Spinal cord (tissue), 10 donors: ENCODE data around the gene NUDT3. TPM values are rescaled to one million over a fixed set of nuclear protein-coding genes. Genes with fewer than 3 reads are reported as not detected.

ENCODE experiments used
- DNase-seq, 6 donors: peaks; one replicate each; pipeline versions ENCODE4 v3.0.0 to v3.0.0-alpha.2; 2013 to 2015; ENCODE audit warnings: low spot score in 6 of 6, low read depth in 4 of 6
- H3K27ac ChIP-seq: one replicate; pipeline ENCODE4 v1.5.1; 2013; ENCODE audit warnings: low read depth, low read length, control low read depth
- H3K27me3 ChIP-seq: one replicate; pipeline ENCODE4 v1.6.1; 2013; ENCODE audit warnings: low read length; ENCODE audit not compliant: control insufficient read depth, insufficient read depth
- H3K36me3 ChIP-seq: one replicate; pipeline ENCODE4 v1.6.1; 2013; ENCODE audit warnings: low read length; ENCODE audit not compliant: control insufficient read depth, insufficient read depth
- H3K4me1 ChIP-seq: one replicate; pipeline ENCODE4 v1.6.1; 2013; ENCODE audit warnings: low read length; ENCODE audit not compliant: control insufficient read depth, insufficient read depth
- H3K4me3 ChIP-seq: one replicate; pipeline ENCODE4 v1.5.1; 2013; ENCODE audit warnings: low read depth, low read length, control low read depth
- H3K9me3 ChIP-seq: one replicate; pipeline ENCODE4 v1.6.1; 2013; ENCODE audit warnings: low read length; ENCODE audit not compliant: control insufficient read depth, insufficient read depth
- WGBS: methylation state at CpG from one replicate; pipeline ENCODE4 v1.1.5; 2013; ENCODE audit warnings: missing lambda C conversion rate; ENCODE audit not compliant: insufficient coverage; 5-methylcytosine and 5-hydroxymethylcytosine counted together
- long read RNA-seq, 4 donors: transcript quantifications; one replicate each; lab custom pipeline, GENCODE V29; 2026
- polyA plus RNA-seq, 2 donors: library from polyadenylated mRNA; unstranded; fragments of 120-200 nt; gene quantifications; one replicate each; pipeline ENCODE4 v1.2.1, GENCODE V29; 2013; ENCODE audit not compliant: insufficient read length in 2 of 2
- total RNA-seq, 2 donors: library from RNA; depleted of rRNA in 1 of 2; stranded (reverse); fragments of 120-200 nt in 1 of 2; fragments of >200 nt in 1 of 2; gene quantifications; one replicate each; pipeline versions ENCODE4 v1.2.3 to v1.2.4, GENCODE V29; 2013 to 2014
- donor health status: healthy.

Gene NUDT3
- total RNA-seq (100 to 1,000 TPM in 1 of 2 donors, 10 to 100 TPM in 1; 74.1 to 106 TPM), polyA plus RNA-seq (10 to 100 TPM; 43.8 to 45.6 TPM)
- long read RNA-seq, donor 1, full-length matches to known transcripts, result 46 of 46 reads
- long read RNA-seq, donor 1, partial matches to known transcripts, result 0 of 46 reads
- long read RNA-seq, donor 1, other reads (novel, unspliced or antisense), result 0 of 46 reads
- long read RNA-seq, donor 2, full-length matches to known transcripts, result 16 of 16 reads
- long read RNA-seq, donor 2, partial matches to known transcripts, result 0 of 16 reads
- long read RNA-seq, donor 2, other reads (novel, unspliced or antisense), result 0 of 16 reads
- long read RNA-seq, donor 3, full-length matches to known transcripts, result 34 of 34 reads
- long read RNA-seq, donor 3, partial matches to known transcripts, result 0 of 34 reads
- long read RNA-seq, donor 3, other reads (novel, unspliced or antisense), result 0 of 34 reads
- long read RNA-seq, donor 4, full-length matches to known transcripts, result 32 of 32 reads
- long read RNA-seq, donor 4, partial matches to known transcripts, result 0 of 32 reads
- long read RNA-seq, donor 4, other reads (novel, unspliced or antisense), result 0 of 32 reads

DNA sequence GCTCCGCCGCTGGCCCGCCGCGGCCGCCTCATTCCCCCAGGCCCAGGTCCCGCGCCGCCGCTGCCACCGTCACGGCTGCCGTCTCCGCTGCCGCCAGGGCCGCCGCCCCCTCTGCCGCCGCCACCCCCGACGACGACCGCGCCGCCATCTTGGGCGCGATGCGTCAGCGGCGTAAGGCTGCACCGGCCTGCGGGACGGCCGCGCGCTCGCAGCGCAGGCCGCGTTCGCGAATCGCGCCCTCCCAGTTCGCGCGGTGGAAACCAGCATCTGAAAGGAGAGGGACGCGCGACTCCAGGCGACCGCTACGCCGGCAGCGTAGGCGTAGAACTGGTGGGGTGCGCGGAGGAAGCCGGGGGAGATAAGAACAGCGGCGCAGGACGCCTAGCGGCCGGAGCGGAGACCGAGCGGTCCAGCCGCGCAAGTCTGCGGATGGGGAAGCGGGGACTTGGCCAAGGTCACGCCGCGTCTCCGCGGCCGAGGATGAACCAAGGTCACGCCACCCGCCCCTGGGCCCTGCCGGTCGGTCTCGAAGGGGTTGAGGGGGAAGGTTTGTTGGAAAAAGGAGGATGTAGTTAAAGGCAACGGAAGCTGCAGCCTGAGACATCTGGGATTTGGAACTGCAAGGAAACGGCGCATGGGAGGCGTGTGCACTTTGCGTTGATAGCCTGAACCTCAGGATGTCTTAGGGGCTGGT is at the start of gene NUDT3:
Gene NUDT3 (minus strand): TSS at position 173 of the 694 bp plus-strand sequence. CDS start 307 bp downstream, outside the sequence.
- 0% methylated on average over 83 of the region's 87 CpGs for WGBS
- H3K27ac ChIP-seq, result peak within 1 kb of the TSS; percentile 92
- H3K36me3 ChIP-seq, result no peaks in the 10 kb centered on the region
- H3K4me1 ChIP-seq, result peaks cover 29% of the 10 kb centered on the region
- no peaks in the 10 kb centered on the region for H3K27me3 ChIP-seq
- DNase-seq, result peak; percentile 93 to 99 (median 94)
- H3K4me3 ChIP-seq, result peak within 1 kb of the TSS; percentile 84
- H3K9me3 ChIP-seq, result peaks cover 1% of the 10 kb centered on the region

DNA sequence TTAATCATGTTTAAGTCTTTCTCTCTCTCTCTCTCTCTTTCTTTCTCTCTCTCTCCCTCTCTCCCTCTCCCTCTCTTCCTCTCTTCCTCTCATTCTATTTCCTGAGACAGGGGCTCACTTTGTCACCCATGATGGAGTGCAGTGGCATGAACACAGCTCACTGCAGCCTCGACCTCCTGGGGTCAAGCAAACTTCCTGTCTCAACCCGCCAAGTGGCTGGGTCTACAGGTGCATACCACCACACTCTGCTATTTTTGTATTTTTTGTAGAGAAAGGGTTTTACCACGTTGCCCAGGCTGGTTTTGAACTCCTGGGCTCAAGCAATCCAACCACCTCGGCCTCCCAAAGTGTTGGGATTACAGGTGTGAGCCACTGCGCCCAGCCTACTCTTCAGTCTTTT is 49.1 kb upstream of the NUDT3 start:
- Histone ChIP-seq H3K4me1 (no peaks in the 10 kb centered on the region), H3K36me3 (no peaks in the 10 kb centered on the region), H3K27ac (no peak overlapping the region), H3K27me3 (no peaks in the 10 kb centered on the region), H3K9me3 (no peaks in the 10 kb centered on the region), H3K4me3 (no peak overlapping the region)
- no peak for DNase-seq
- 100% methylated on average over 1 of the region's 5 CpGs for WGBS

DNA sequence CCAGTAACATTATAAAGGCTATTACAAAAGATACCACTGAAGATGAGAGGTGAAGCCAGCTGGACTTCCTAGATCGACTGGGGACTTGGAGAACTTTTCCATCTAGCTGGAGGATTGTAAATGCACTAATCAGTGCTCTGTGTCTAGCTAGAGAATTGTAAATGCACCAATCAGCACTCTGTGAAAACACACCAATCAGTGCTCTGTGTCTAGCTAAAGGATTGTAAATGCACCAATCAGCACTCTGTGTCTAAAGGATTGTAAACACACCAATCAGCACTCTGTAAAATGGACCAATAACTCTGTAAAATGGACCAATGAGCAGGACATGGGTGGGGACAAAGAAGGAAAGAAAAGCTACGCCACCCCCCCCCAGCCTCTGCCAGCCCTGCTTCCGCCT is 47.0 kb upstream of the NUDT3 start:
- Histone ChIP-seq H3K27ac (no peak overlapping the region), H3K4me3 (no peak overlapping the region), H3K4me1 (no peaks in the 10 kb centered on the region), H3K36me3 (no peaks in the 10 kb centered on the region), H3K9me3 (no peaks in the 10 kb centered on the region), H3K27me3 (no peaks in the 10 kb centered on the region)
- WGBS, result no CpG with 5 or more reads among the region's 3 CpGs
- no peak for DNase-seq

DNA sequence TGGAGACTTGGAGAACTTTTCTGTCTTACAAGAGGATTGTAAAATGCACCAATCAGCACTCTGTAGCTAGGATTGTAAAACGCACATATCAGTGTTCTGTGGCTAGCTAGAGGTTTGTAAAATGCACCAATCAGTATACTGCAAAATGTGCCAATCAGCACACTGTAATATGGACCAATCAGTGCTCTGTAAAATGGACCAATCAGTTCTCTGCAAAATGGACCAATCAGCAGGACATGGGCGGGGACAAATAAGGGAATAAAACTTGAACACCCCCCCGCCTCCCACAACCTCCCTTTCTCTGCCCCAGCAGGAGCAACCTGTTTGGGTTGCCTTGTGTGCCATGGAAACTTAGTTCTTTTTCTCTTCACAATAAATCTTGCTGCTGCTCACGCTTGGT is 46.2 kb upstream of the NUDT3 start:
- Histone ChIP-seq H3K27me3 (no peaks in the 10 kb centered on the region), H3K4me1 (no peaks in the 10 kb centered on the region), H3K27ac (no peak overlapping the region), H3K9me3 (no peaks in the 10 kb centered on the region), H3K36me3 (no peaks in the 10 kb centered on the region), H3K4me3 (no peak overlapping the region)
- WGBS, result 43% methylated on average over 1 of the region's 4 CpGs
- no peak for DNase-seq

DNA sequence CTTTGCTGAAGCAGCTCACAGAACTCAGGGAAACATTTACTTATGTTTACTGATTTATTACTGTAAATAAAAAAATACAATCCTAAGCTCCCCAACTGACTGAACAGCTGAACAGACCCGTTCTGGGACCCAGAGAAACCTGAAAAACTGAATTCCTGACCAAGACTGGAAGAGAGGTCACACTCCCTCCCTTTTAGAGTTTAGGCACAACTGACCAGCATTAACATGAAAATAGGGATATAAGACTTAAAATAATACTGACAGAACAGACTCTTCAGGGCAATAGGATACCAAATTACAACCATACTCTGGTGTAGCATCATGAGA is 45.1 kb upstream of the NUDT3 start:
- no peaks in the 10 kb centered on the region for H3K36me3 ChIP-seq
- no peak overlapping the region for H3K27ac ChIP-seq
- no peak overlapping the region for H3K4me3 ChIP-seq
- no peaks in the 10 kb centered on the region for H3K9me3 ChIP-seq
- DNase-seq, result no peak
- H3K4me1 ChIP-seq, result no peaks in the 10 kb centered on the region
- WGBS, result no CpG with 5 or more reads among the region's 1 CpG
- no peaks in the 10 kb centered on the region for H3K27me3 ChIP-seq

DNA sequence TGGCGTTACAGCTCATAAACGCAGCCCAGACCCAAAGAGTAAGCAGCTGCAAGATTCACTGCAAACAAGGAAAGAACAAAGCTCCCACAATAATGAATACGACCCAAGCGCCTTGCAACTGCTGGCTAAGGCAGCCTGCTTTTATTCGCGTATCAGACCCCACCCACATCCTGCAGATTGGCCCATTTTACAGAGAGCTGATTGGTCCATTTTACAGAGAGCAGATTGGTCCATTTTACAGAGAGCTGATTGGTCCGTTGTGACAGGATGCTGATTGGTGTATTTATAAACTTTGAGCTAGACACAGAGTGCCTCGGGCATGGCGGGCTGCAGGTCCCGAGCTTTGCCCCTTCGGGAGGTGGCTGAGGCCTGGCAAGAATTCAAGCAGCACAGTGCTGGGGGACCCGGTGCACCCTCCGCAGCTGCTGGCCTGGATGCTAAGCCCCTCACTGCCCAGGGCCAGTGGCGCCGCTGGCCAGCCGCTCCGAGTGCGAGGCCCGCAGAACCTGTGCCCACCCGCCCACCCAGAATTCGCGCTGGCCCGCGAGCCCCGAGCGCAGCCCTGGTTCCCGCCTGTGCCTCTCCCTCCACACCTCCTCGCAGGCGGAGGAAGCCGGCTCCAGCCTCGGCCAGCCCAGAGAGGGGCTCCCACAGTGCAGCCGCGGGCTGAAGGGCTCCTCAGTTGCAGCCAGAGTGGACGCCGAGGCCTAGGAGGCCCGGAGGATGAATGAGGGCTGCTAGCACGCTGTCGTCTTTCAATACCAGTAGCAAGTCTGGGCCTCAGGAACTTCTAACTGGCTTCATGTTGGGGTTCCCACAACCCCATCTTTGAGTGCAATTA is 44.6 kb upstream of the NUDT3 start:
- 87% methylated on average over 27 of the region's 38 CpGs for WGBS
- H3K9me3 ChIP-seq, result no peaks in the 10 kb centered on the region

DNA sequence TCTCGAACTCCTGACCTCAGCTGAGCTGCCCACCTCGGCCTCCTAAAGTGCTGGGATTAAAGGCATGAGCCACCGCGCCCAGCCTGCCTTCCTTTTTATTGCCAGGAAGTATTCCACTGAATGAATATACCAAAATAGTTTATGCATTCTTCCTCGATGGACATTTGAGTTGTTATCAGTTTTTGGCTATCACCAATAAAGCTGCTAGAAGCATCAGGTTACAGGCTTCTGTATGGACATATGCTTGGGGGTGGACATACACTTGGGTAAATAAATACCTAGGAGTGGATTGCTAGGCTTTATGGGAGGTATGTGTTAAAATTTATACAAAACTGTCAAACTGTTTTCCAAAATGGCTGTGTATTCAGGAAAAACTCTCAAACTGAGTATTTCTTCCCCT is 43.4 kb upstream of the NUDT3 start:
- H3K9me3 ChIP-seq, result no peaks in the 10 kb centered on the region
- H3K4me1 ChIP-seq, result no peaks in the 10 kb centered on the region
- no peaks in the 10 kb centered on the region for H3K27me3 ChIP-seq
- no peaks in the 10 kb centered on the region for H3K36me3 ChIP-seq
- 86% methylated on average over 4 of the region's 5 CpGs for WGBS
- H3K4me3 ChIP-seq, result no peak overlapping the region
- H3K27ac ChIP-seq, result no peak overlapping the region
- no peak for DNase-seq

More for the DNA sequence above, 44.6 kb upstream of the NUDT3 start:
- Histone ChIP-seq H3K4me1 (no peaks in the 10 kb centered on the region), H3K36me3 (no peaks in the 10 kb centered on the region), H3K27ac (no peak overlapping the region), H3K27me3 (no peaks in the 10 kb centered on the region), H3K4me3 (no peak overlapping the region)
- DNase-seq, result no peak

DNA sequence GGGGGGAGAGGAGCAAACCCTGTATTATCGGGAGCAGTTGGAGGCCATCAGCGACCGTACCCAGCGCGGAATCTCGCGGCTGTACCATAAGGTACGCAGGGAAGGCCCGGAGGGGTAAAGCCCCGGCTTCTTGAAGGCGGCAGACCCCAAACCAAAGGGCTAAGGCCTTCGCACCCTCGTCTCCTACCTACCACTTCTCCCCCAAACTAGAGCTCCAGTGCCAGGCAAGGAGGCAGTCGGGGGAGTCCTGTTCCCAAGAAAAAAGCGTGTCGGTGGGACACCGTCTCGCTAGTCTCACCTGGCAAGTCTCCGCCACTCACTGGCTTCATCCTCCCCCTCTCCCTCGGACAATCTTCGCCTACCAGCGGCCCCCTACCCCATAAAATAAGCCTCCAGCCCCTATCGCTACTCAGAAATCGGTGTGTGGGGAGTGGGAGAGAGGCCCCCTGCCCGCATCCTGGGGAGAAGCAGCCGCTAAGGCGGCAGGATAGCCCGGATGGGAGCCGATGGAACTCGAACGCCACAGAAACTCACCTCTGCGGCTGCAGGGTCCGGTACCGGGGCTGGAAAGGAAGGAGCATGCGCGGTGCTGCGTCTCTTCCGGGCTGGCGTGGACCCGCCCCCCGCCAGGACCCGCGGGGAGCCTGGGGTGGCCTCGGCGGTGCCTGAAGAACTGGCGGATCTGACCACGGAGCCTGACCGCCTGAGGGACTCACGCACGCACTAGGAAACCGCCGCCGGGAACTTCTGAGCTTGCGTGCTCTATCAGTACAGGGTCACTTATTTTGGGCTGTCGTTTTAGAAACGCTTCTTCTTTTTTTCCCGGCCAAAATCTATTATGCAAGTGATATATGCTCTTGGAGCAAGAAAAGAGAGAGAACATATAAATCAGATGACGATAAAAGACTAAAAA is 33.3 kb upstream of the NUDT3 start, which contains the start of gene RPS10:
Gene RPS10 (minus strand): TSS at position 572 of the 913 bp plus-strand sequence. CDS start 848 bp downstream, outside the sequence.
- Histone ChIP-seq H3K4me1 (peaks cover 12% of the 10 kb centered on the region), H3K27me3 (no peaks in the 10 kb centered on the region), H3K9me3 (no peaks in the 10 kb centered on the region), H3K36me3 (peaks cover 39% of the 10 kb centered on the region), H3K4me3 (peak within 1 kb of the TSS; percentile 74), H3K27ac (peak within 1 kb of the TSS; percentile 88)
- WGBS, result 0% methylated on average over 47 of the region's 58 CpGs
- peak; percentile 83 to 98 (median 90) for DNase-seq
